Measurements from ENCODE around the gene LRP3.
"Not testable (repeated sequence)": the region's sequence is repeated elsewhere in the genome, so short reads cannot be mapped to it uniquely, and the experiment has no call there.

Gene LRP3

GRCh38 chr19:33220115-33220514, 26.0 kb downstream of the LRP3 start:
- no peak for DNase-seq

- DNase-seq: no peak
These were observed 26.6 kb downstream of the LRP3 start for GRCh38 chr19:33220735-33221134.

- no peak for DNase-seq
These were observed 27.5 kb downstream of the LRP3 start for GRCh38 chr19:33221638-33222037.

GRCh38 chr19:33222255-33222654, 28.1 kb downstream of the LRP3 start:
- DNase-seq: not testable (repeated sequence)

- no peak for DNase-seq
These were observed 30.7 kb downstream of the LRP3 start for GRCh38 chr19:33224694-33225457.

- no peak for DNase-seq
These were observed 31.4 kb downstream of the LRP3 start, which contains the start of gene SLC7A10 for GRCh38 chr19:33225458-33225926. Gene SLC7A10, minus strand, starts transcription at chr19:33225850. Its CDS starts 147 bp downstream, at chr19:33225703.

- DNase-seq: no peak
These were observed 32.6 kb downstream of the LRP3 start for GRCh38 chr19:33226550-33227241.

- no peak for DNase-seq
These were observed 33.1 kb downstream of the LRP3 start for GRCh38 chr19:33227242-33227650.

- no peak for DNase-seq
These were observed 33.9 kb downstream of the LRP3 start for GRCh38 chr19:33227870-33228599.

- DNase-seq: no peak
These were observed 35.8 kb downstream of the LRP3 start for GRCh38 chr19:33229962-33230361.

- no peak for DNase-seq
These were observed 37.4 kb downstream of the LRP3 start for GRCh38 chr19:33231511-33231910.

- DNase-seq: no peak
These were observed 38.5 kb downstream of the LRP3 start for GRCh38 chr19:33232656-33233055.

- DNase-seq: no peak
These were observed 39.1 kb downstream of the LRP3 start for GRCh38 chr19:33233056-33233873.

GRCh38 chr19:33234092-33234491, 40.0 kb downstream of the LRP3 start:
- no peak for DNase-seq

GRCh38 chr19:33234736-33235135, 40.6 kb downstream of the LRP3 start:
- DNase-seq: no peak

- peak; percentile 38 for DNase-seq
These were observed 41.3 kb downstream of the LRP3 start for GRCh38 chr19:33235269-33235995.

- DNase-seq: no peak
These were observed 41.8 kb downstream of the LRP3 start for GRCh38 chr19:33235996-33236350.

GRCh38 chr19:33236696-33237390, 42.7 kb downstream of the LRP3 start:
- no peak for DNase-seq

- DNase-seq: no peak
These were observed 44.5 kb downstream of the LRP3 start for GRCh38 chr19:33238481-33239149.

GRCh38 chr19:33239223-33239975, 45.3 kb downstream of the LRP3 start:
- DNase-seq: no peak
